Neuronal stem cell (in vitro differentiated cells): Measurements from ENCODE around the gene FAXC.
A peak's percentile ranks its signal among the peaks of the same experiment; 100 is the strongest.

ENCODE experiments used
- DNase-seq: peaks from one replicate; pipeline ENCODE4 v3.0.0-alpha.2; 2013; ENCODE audit warnings: low spot score
- H2AFZ ChIP-seq: one replicate; pipeline ENCODE4 v1.6.1; 2013; ENCODE audit warnings: mild to moderate bottlenecking, low read length, inconsistent platforms
- H2AK5ac ChIP-seq: 2 replicates; pipeline ENCODE4 v1.6.1; 2013; ENCODE audit warnings: low read depth, mild to moderate bottlenecking, inconsistent platforms, low read length, moderate library complexity, mixed read lengths
- H2BK120ac ChIP-seq: 2 replicates; pipeline ENCODE4 v1.6.1; 2013; ENCODE audit warnings: low read depth, mild to moderate bottlenecking, inconsistent platforms, low read length, moderate library complexity, mixed read lengths
- H2BK12ac ChIP-seq: one replicate; pipeline ENCODE4 v1.6.1; 2013; ENCODE audit warnings: low read length, inconsistent platforms
- H2BK15ac ChIP-seq: 2 replicates; pipeline ENCODE4 v1.6.1; 2013; ENCODE audit warnings: mild to moderate bottlenecking, low read length, inconsistent platforms, mixed read lengths
- H2BK5ac ChIP-seq: one replicate; pipeline ENCODE4 v1.6.1; 2013; ENCODE audit warnings: inconsistent platforms, mild to moderate bottlenecking, low read length, moderate library complexity
- H3K14ac ChIP-seq: one replicate; pipeline ENCODE4 v1.6.1; 2013; ENCODE audit warnings: low read length, inconsistent platforms
- H3K18ac ChIP-seq: 2 replicates; pipeline ENCODE4 v1.6.1; 2013; ENCODE audit warnings: low read length, inconsistent platforms
- H3K23ac ChIP-seq: 2 replicates; pipeline ENCODE4 v1.6.1; 2013; ENCODE audit warnings: low read depth, mild to moderate bottlenecking, mixed read lengths, low read length, inconsistent platforms; ENCODE audit not compliant: poor library complexity
- H3K27ac ChIP-seq: replicated peaks from 3 replicates; pipeline ENCODE4 v1.5.1; 2013; ENCODE audit warnings: low read length, inconsistent platforms
- H3K27me3 ChIP-seq, 3 experiments: 2 replicates each; pipeline ENCODE4 v1.6.1; 2013; ENCODE audit warnings: low read length in 3 of 3, mild to moderate bottlenecking in 2 of 3, inconsistent platforms in 1 of 3, low read depth in 1 of 3, mixed read lengths in 1 of 3, moderate library complexity in 1 of 3; ENCODE audit not compliant: control insufficient read depth in 3 of 3, insufficient read depth in 3 of 3
- H3K36me3 ChIP-seq, 2 donors: replicated peaks in 1 of 2; 2 replicates each; pipeline ENCODE4 v1.6.1; 2013; ENCODE audit warnings: low read length in 2 of 2; ENCODE audit not compliant: control insufficient read depth in 2 of 2, insufficient read depth in 2 of 2
- H3K4ac ChIP-seq: 2 replicates; pipeline ENCODE4 v1.6.1; 2013; ENCODE audit warnings: inconsistent platforms, mild to moderate bottlenecking, low read length, moderate library complexity
- H3K4me1 ChIP-seq, 2 donors: 1 replicate in 1 of 2; 2 replicates in 1 of 2; pipeline ENCODE4 v1.6.1; 2013; ENCODE audit warnings: low read length in 2 of 2, low read depth in 1 of 2; ENCODE audit not compliant: control insufficient read depth in 2 of 2, insufficient read depth in 1 of 2
- H3K4me2 ChIP-seq: one replicate; pipeline ENCODE4 v1.6.1; 2013; ENCODE audit warnings: mild to moderate bottlenecking, low read length, inconsistent platforms; ENCODE audit not compliant: insufficient read depth, poor library complexity, severe bottlenecking
- H3K4me3 ChIP-seq, 2 donors: 2 replicates each; pipeline ENCODE4 v1.5.1; 2013; ENCODE audit warnings: low read length in 2 of 2, mild to moderate bottlenecking in 2 of 2, inconsistent platforms in 1 of 2, moderate library complexity in 1 of 2
- H3K79me1 ChIP-seq: one replicate; pipeline ENCODE4 v1.6.1; 2013; ENCODE audit warnings: low read depth, mild to moderate bottlenecking, inconsistent platforms, low read length, moderate library complexity
- H3K9ac ChIP-seq: one replicate; pipeline ENCODE4 v1.6.1; 2013; ENCODE audit warnings: mild to moderate bottlenecking, low read depth, low read length, inconsistent platforms; ENCODE audit not compliant: poor library complexity
- H3K9me3 ChIP-seq, 2 donors: replicated peaks in 1 of 2; 2 replicates each; pipeline versions ENCODE3 to v1.6.1; 2013; ENCODE audit warnings: low read length in 2 of 2, mild to moderate bottlenecking in 2 of 2, inconsistent platforms in 1 of 2, low read depth in 1 of 2, mixed read lengths in 1 of 2, moderate library complexity in 1 of 2; ENCODE audit not compliant: control insufficient read depth in 2 of 2, insufficient read depth in 1 of 2
- H4K8ac ChIP-seq: one replicate; pipeline ENCODE4 v1.6.1; 2013; ENCODE audit warnings: low read depth, mild to moderate bottlenecking, inconsistent platforms, low read length, moderate library complexity
- H4K91ac ChIP-seq: one replicate; pipeline ENCODE4 v1.6.1; 2013; ENCODE audit warnings: low read length, low read depth, mild to moderate bottlenecking, inconsistent platforms; ENCODE audit not compliant: poor library complexity
- WGBS, 2 donors: extraction: QIAGEN DNeasy Blood & Tissue Kit; methylation state at CpG; one replicate each; pipeline ENCODE4 v1.1.7; 2013; ENCODE audit warnings: missing lambda C conversion rate in 2 of 2, mixed read lengths in 1 of 2; ENCODE audit not compliant: insufficient read length in 2 of 2, insufficient replicate concordance in 1 of 2; ENCODE audit errors: extremely low coverage in 2 of 2; 5-methylcytosine and 5-hydroxymethylcytosine counted together

The FAXC gene

DNA sequence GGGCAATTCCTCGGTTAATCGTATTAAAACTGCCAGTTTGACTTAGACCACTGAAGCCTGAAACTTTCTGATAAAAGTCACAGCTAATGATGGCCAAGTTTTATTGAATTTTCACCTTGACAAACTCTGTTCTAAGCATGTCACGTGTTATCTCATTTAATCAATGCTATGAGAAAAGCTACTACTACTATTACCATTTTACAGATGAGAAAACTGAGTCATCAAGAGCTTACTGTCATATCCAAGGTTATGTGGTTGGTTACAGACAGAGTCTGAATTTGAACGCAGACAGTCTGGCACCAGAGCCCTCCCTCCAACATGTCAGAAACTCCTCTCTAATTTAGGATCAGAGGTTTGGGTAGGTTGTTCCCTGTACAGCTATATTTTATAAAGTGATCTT lies 4.3 kb downstream of the FAXC start:
- no peak overlapping the region for H2AFZ ChIP-seq
- no peak overlapping the region for H3K9ac ChIP-seq
- H4K91ac ChIP-seq = no peak overlapping the region
- no peak overlapping the region for H2BK12ac ChIP-seq
- peaks cover 6 to 20% of the 10 kb centered on the region in 2 donors for H3K4me1 ChIP-seq
- H4K8ac ChIP-seq = no peak overlapping the region
- no peak for DNase-seq
- H2BK120ac ChIP-seq = no peak overlapping the region
- WGBS, 2 donors = no CpG with 5 or more reads among the region's 4 CpGs
- no peaks in the 10 kb centered on the region for H3K79me1 ChIP-seq
- peaks cover 0 to 6% of the 10 kb centered on the region in 2 donors for H3K36me3 ChIP-seq
- H3K27ac ChIP-seq = no peak overlapping the region
- H3K27me3 ChIP-seq = no peaks in the 10 kb centered on the region
- no peak overlapping the region for H2BK5ac ChIP-seq
- H2BK15ac ChIP-seq = no peak overlapping the region
- H3K18ac ChIP-seq = no peak overlapping the region
- no peaks in the 10 kb centered on the region for H3K9me3 ChIP-seq
- no peak overlapping the region for H3K4ac ChIP-seq
- no peak overlapping the region for H3K23ac ChIP-seq
- H2AK5ac ChIP-seq = no peak overlapping the region
- no peak overlapping the region for H3K14ac ChIP-seq
- no peak overlapping the region for H3K4me2 ChIP-seq
- H3K4me3 ChIP-seq = no peak overlapping the region

GRCh38 chr6:99344289-99344688 lies 5.2 kb downstream of the FAXC start:
- Histone ChIP-seq H3K9me3 (no peaks in the 10 kb centered on the region), H3K23ac (no peak overlapping the region), H3K27me3 (no peaks in the 10 kb centered on the region), H3K4me1 (peaks cover 6 to 20% of the 10 kb centered on the region in 2 donors), H3K4ac (no peak overlapping the region), H3K4me2 (no peak overlapping the region), H2AFZ (peak overlapping the region; percentile 7), H3K9ac (no peak overlapping the region), H3K27ac (no peak overlapping the region), H2BK15ac (no peak overlapping the region), H3K4me3 (no peak overlapping the region), H3K14ac (no peak overlapping the region), H3K36me3 (peaks cover 0 to 6% of the 10 kb centered on the region in 2 donors), H2BK12ac (no peak overlapping the region), H4K91ac (no peak overlapping the region), H4K8ac (no peak overlapping the region), H3K79me1 (no peaks in the 10 kb centered on the region), H3K18ac (no peak overlapping the region), H2BK120ac (no peak overlapping the region), H2BK5ac (no peak overlapping the region), H2AK5ac (no peak overlapping the region)
- no CpG with 5 or more reads among the region's 3 CpGs for WGBS, 2 donors
- DNase-seq = no peak

GRCh38 chr6:99341862-99342455 lies 7.5 kb downstream of the FAXC start:
- H2AK5ac ChIP-seq = no peak overlapping the region
- peaks cover 3 to 11% of the 10 kb centered on the region in 2 donors for H3K4me1 ChIP-seq
- no peaks in the 10 kb centered on the region for H3K27me3 ChIP-seq
- H3K79me1 ChIP-seq = no peaks in the 10 kb centered on the region
- H2BK120ac ChIP-seq = no peak overlapping the region
- H3K9me3 ChIP-seq = no peaks in the 10 kb centered on the region
- H2BK12ac ChIP-seq = no peak overlapping the region
- no peak overlapping the region for H3K4me3 ChIP-seq
- H3K4ac ChIP-seq = no peak overlapping the region
- H3K27ac ChIP-seq = no peak overlapping the region
- no peak overlapping the region for H2BK5ac ChIP-seq
- no CpG with 5 or more reads among the region's 5 CpGs for WGBS, 2 donors
- no peak overlapping the region for H3K14ac ChIP-seq
- no peak overlapping the region for H2AFZ ChIP-seq
- DNase-seq = no peak
- H3K9ac ChIP-seq = no peak overlapping the region
- no peak overlapping the region for H2BK15ac ChIP-seq
- no peak overlapping the region for H3K23ac ChIP-seq
- no peak overlapping the region for H3K18ac ChIP-seq
- H4K91ac ChIP-seq = no peak overlapping the region
- peaks cover 0 to 6% of the 10 kb centered on the region in 2 donors for H3K36me3 ChIP-seq
- no peak overlapping the region for H4K8ac ChIP-seq
- no peak overlapping the region for H3K4me2 ChIP-seq

DNA sequence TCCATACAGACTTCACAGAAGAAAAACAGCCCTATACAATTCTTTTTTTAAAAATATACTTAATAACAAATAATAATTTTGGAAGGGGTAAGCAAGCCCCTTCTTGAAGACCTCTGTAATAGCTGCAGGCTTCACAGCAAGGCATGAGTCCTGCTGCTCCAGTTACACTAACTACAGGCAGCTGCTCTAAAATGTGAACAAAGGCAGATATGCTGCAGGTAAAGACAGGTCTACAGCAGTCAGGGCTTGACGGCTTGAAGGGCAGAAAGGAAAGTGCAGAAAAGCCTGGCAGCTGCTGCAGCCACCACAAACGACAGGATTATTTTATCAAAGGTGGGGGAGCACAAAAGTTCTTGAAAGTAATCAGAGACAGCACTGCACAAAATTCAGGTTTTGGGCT lies 11.3 kb downstream of the FAXC start:
- Histone ChIP-seq H2BK15ac (no peak overlapping the region), H3K9ac (no peak overlapping the region), H2AFZ (no peak overlapping the region), H2BK120ac (no peak overlapping the region), H3K14ac (no peak overlapping the region), H4K91ac (no peak overlapping the region), H2BK12ac (no peak overlapping the region), H3K27ac (no peak overlapping the region), H3K4ac (no peak overlapping the region), H3K4me3 (no peak overlapping the region), H2BK5ac (no peak overlapping the region), H3K27me3 (no peaks in the 10 kb centered on the region), H3K9me3 (no peaks in the 10 kb centered on the region), H3K4me1 (peaks cover 5% of the 10 kb centered on the region in 2 donors), H3K18ac (no peak overlapping the region), H3K36me3 (peaks cover 0 to 6% of the 10 kb centered on the region in 2 donors), H3K79me1 (no peaks in the 10 kb centered on the region), H3K23ac (no peak overlapping the region), H2AK5ac (no peak overlapping the region), H3K4me2 (no peak overlapping the region), H4K8ac (no peak overlapping the region)
- WGBS, 2 donors = no CpG with 5 or more reads among the region's 2 CpGs
- no peak for DNase-seq
